HEK293 (cell line): ENCODE data around the gene TMEM17.

Experiments
- EGR2 ChIP-seq: fragments of 450-650 bp; formaldehyde crosslinking; IDR thresholded peaks from 2 replicates; pipeline ENCODE4 v1.5.1; 2016; ENCODE audit warnings: low read depth, missing biosample characterization, missing genetic modification characterization
- IKZF3 ChIP-seq: fragments of 450-650 bp; IDR thresholded peaks from 2 replicates; pipeline ENCODE4 v1.5.0; 2018; ENCODE audit warnings: missing biosample characterization, mild to moderate bottlenecking, missing genetic modification characterization, moderate library complexity
- KLF16 ChIP-seq: fragments of 450-650 bp; formaldehyde crosslinking; IDR thresholded peaks from 2 replicates; pipeline ENCODE4 v1.5.1; 2017; ENCODE audit warnings: missing biosample characterization, missing genetic modification characterization
- KLF9 ChIP-seq: fragments of 450-650 bp; formaldehyde crosslinking; IDR thresholded peaks from 2 replicates; pipeline ENCODE4 v1.5.1; 2016; ENCODE audit warnings: missing biosample characterization, missing genetic modification characterization, low read depth
- SALL2 ChIP-seq: fragments of 450-650 bp; formaldehyde crosslinking; IDR thresholded peaks from 2 replicates; pipeline ENCODE4 v1.5.0; 2017; ENCODE audit warnings: missing biosample characterization, mild to moderate bottlenecking, missing genetic modification characterization, borderline replicate concordance
- SCRT2 ChIP-seq: fragments of 450-650 bp; formaldehyde crosslinking; IDR thresholded peaks from 2 replicates; pipeline ENCODE4 v1.5.1; 2016; ENCODE audit warnings: missing biosample characterization, missing genetic modification characterization
- SP2 ChIP-seq: fragments of 450-650 bp; formaldehyde crosslinking; IDR thresholded peaks from 2 replicates; pipeline ENCODE4 v1.5.1; 2016; ENCODE audit warnings: missing biosample characterization, missing genetic modification characterization
- SP7 ChIP-seq: fragments of 450-650 bp; formaldehyde crosslinking; IDR thresholded peaks from 2 replicates; pipeline ENCODE4 v1.5.1; 2016; ENCODE audit warnings: missing biosample characterization, missing genetic modification characterization
- ZBTB11 ChIP-seq: fragments of 450-650 bp; formaldehyde crosslinking; conservative IDR thresholded peaks from 2 replicates; pipeline ENCODE4 v1.5.1; 2016; ENCODE audit warnings: low read depth, missing biosample characterization, missing genetic modification characterization
- ZBTB17 ChIP-seq: fragments of 450-650 bp; formaldehyde crosslinking; IDR thresholded peaks from 2 replicates; pipeline ENCODE4 v1.5.1; 2016; ENCODE audit warnings: missing biosample characterization, missing genetic modification characterization
- ZBTB48 ChIP-seq: fragments of 450-650 bp; formaldehyde crosslinking; IDR thresholded peaks from 2 replicates; pipeline ENCODE4 v1.5.1; 2016; ENCODE audit warnings: missing biosample characterization, missing genetic modification characterization
- ZFHX2 ChIP-seq: fragments of 450-650 bp; formaldehyde crosslinking; conservative IDR thresholded peaks from 2 replicates; pipeline ENCODE4 v1.5.1; 2016; ENCODE audit warnings: missing biosample characterization, missing genetic modification characterization
- ZFP69B ChIP-seq: fragments of 450-650 bp; formaldehyde crosslinking; IDR thresholded peaks from 2 replicates; pipeline ENCODE4 v1.5.1; 2016; ENCODE audit warnings: missing biosample characterization, missing genetic modification characterization
- ZNF24 ChIP-seq: fragments of 450-650 bp; formaldehyde crosslinking; IDR thresholded peaks from 2 replicates; pipeline ENCODE4 v1.5.1; 2016; ENCODE audit warnings: missing biosample characterization, missing genetic modification characterization
- ZNF335 ChIP-seq: fragments of 450-650 bp; formaldehyde crosslinking; conservative IDR thresholded peaks from 2 replicates; pipeline ENCODE4 v1.5.1; 2016; ENCODE audit warnings: missing biosample characterization, missing genetic modification characterization
- ZNF341 ChIP-seq: fragments of 450-650 bp; formaldehyde crosslinking; IDR thresholded peaks from 2 replicates; pipeline ENCODE4; 2016; ENCODE audit warnings: low read depth, missing biosample characterization, missing genetic modification characterization
- ZNF394 ChIP-seq: fragments of 450-650 bp; formaldehyde crosslinking; IDR thresholded peaks from 2 replicates; pipeline ENCODE4 v1.5.1; 2016; ENCODE audit warnings: missing biosample characterization, missing genetic modification characterization, mild to moderate bottlenecking, moderate library complexity, borderline replicate concordance
- ZNF561 ChIP-seq: fragments of 450-650 bp; IDR thresholded peaks from 2 replicates; pipeline ENCODE4 v1.5.1; 2018; ENCODE audit warnings: missing biosample characterization, missing genetic modification characterization, borderline replicate concordance
- ZNF76 ChIP-seq: fragments of 450-650 bp; formaldehyde crosslinking; IDR thresholded peaks from 2 replicates; pipeline ENCODE4; 2016; ENCODE audit warnings: low read depth, missing biosample characterization, missing genetic modification characterization, borderline replicate concordance
- ZSCAN4 ChIP-seq: fragments of 450-650 bp; formaldehyde crosslinking; IDR thresholded peaks from 2 replicates; pipeline ENCODE4 v1.5.1; 2017; ENCODE audit warnings: missing biosample characterization, missing genetic modification characterization
- TF ChIP-seq, protein P1 (sequence below): fragments of 450-650 bp; formaldehyde crosslinking; IDR thresholded peaks from 2 replicates; pipeline ENCODE4 v1.5.0; 2017; ENCODE audit warnings: missing biosample characterization, missing genetic modification characterization, borderline replicate concordance
- TF ChIP-seq, protein P2 (sequence below): fragments of 450-650 bp; formaldehyde crosslinking; conservative IDR thresholded peaks from 2 replicates; pipeline ENCODE4 v1.5.1; 2016; ENCODE audit warnings: low read depth, missing biosample characterization, missing genetic modification characterization
- TF ChIP-seq, protein P3 (sequence below): fragments of 450-650 bp; formaldehyde crosslinking; IDR thresholded peaks from 2 replicates; pipeline ENCODE4 v1.5.1; 2017; ENCODE audit warnings: missing biosample characterization, mild to moderate bottlenecking, missing genetic modification characterization, moderate library complexity

The TMEM17 gene

DNA sequence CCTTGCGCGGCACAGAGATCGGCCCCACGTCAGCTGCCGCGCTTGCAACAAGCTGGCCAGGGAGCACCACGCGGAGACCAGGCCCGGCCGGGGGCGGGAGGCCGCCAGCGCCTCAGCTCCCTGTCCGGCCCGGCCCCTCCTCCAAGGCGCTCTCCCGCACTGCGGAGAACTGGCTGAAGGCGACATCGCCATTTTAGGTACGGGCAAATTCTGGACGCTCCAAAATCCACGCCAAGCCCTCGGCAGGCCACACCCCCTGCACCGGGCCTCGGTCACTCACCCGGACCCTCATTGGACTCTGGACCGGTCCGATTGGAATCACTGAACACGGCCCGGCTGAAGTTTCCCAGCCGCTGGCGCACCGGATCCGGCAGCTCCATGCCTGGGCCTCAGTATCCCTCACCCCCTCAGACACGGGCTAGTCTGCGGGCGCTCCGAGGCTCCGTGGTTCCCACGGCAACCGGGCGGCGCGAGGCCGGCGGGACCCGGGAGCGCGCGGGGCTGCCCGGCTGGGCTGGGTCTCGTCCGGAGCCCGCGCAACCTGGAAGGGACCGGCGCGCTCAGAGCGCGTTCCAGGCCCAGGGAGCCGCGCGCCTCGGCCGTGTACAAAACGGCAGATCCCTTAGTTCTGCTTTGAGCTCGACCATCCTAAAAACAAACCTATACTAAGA is at the start of gene TMEM17 (continued):
- TF ChIP-seq, protein P1, sequence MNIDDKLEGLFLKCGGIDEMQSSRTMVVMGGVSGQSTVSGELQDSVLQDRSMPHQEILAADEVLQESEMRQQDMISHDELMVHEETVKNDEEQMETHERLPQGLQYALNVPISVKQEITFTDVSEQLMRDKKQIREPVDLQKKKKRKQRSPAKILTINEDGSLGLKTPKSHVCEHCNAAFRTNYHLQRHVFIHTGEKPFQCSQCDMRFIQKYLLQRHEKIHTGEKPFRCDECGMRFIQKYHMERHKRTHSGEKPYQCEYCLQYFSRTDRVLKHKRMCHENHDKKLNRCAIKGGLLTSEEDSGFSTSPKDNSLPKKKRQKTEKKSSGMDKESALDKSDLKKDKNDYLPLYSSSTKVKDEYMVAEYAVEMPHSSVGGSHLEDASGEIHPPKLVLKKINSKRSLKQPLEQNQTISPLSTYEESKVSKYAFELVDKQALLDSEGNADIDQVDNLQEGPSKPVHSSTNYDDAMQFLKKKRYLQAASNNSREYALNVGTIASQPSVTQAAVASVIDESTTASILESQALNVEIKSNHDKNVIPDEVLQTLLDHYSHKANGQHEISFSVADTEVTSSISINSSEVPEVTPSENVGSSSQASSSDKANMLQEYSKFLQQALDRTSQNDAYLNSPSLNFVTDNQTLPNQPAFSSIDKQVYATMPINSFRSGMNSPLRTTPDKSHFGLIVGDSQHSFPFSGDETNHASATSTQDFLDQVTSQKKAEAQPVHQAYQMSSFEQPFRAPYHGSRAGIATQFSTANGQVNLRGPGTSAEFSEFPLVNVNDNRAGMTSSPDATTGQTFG: no peak
- TF ChIP-seq ZFHX2 (tag by site-specific recombination) (peak; percentile 51), ZNF341 (tag by site-specific recombination) (0 out of 2 replicates have a peak, but pooled peaks have one; percentile 29), ZNF394 (peak; percentile 35; the same call in 1 of the 2 replicates), ZSCAN4 (tag by site-specific recombination) (0 out of 2 replicates have a peak, but pooled peaks have one; percentile 14), SALL2 (tag by site-specific recombination) (no peak), ZNF561 (peak; percentile 96), IKZF3 (tag by site-specific recombination) (0 out of 2 replicates have a peak, but pooled peaks have one; percentile 27), ZNF24 (tag by site-specific recombination) (0 out of 2 replicates have a peak, but pooled peaks have one; percentile 21), KLF9 (tag by site-specific recombination) (peak; percentile 83), ZNF335 (peak; percentile 89), SP7 (peak; percentile 55; the same call in 1 of the 2 replicates), ZBTB17 (peak; percentile 93), ZBTB11 (tag by site-specific recombination) (peak; percentile 63), KLF16 (tag by site-specific recombination) (peak; percentile 79), EGR2 (tag by site-specific recombination) (peak; percentile 38; the same call in 1 of the 2 replicates), ZNF76 (tag by site-specific recombination) (peak; percentile 77), SCRT2 (tag by site-specific recombination) (peak; percentile 60), SP2 (peak; percentile 66), ZFP69B (0 out of 2 replicates have a peak, but pooled peaks have one; percentile 22), ZBTB48 (tag by site-specific recombination) (peak; percentile 96)
- TF ChIP-seq, protein P2, sequence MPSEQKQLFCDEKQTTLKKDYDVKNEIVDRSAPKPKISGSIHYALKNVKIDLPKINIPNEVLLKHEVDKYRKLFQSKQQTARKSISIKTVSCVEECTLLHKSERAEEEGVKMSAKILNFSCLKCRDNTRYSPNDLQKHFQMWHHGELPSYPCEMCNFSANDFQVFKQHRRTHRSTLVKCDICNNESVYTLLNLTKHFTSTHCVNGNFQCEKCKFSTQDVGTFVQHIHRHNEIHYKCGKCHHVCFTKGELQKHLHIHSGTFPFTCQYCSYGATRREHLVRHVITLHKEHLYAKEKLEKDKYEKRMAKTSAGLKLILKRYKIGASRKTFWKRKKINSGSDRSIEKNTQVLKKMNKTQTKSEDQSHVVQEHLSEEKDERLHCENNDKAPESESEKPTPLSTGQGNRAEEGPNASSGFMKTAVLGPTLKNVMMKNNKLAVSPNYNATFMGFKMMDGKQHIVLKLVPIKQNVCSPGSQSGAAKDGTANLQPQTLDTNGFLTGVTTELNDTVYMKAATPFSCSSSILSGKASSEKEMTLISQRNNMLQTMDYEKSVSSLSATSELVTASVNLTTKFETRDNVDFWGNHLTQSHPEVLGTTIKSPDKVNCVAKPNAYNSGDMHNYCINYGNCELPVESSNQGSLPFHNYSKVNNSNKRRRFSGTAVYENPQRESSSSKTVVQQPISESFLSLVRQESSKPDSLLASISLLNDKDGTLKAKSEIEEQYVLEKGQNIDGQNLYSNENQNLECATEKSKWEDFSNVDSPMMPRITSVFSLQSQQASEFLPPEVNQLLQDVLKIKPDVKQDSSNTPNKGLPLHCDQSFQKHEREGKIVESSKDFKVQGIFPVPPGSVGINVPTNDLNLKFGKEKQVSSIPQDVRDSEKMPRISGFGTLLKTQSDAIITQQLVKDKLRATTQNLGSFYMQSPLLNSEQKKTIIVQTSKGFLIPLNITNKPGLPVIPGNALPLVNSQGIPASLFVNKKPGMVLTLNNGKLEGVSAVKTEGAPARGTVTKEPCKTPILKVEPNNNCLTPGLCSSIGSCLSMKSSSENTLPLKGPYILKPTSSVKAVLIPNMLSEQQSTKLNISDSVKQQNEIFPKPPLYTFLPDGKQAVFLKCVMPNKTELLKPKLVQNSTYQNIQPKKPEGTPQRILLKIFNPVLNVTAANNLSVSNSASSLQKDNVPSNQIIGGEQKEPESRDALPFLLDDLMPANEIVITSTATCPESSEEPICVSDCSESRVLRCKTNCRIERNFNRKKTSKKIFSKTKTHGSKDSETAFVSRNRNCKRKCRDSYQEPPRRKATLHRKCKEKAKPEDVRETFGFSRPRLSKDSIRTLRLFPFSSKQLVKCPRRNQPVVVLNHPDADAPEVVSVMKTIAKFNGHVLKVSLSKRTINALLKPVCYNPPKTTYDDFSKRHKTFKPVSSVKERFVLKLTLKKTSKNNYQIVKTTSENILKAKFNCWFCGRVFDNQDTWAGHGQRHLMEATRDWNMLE (tag by site-specific recombination): peak; percentile 35; the same call in 1 of the 2 replicates
- TF ChIP-seq, protein P3, sequence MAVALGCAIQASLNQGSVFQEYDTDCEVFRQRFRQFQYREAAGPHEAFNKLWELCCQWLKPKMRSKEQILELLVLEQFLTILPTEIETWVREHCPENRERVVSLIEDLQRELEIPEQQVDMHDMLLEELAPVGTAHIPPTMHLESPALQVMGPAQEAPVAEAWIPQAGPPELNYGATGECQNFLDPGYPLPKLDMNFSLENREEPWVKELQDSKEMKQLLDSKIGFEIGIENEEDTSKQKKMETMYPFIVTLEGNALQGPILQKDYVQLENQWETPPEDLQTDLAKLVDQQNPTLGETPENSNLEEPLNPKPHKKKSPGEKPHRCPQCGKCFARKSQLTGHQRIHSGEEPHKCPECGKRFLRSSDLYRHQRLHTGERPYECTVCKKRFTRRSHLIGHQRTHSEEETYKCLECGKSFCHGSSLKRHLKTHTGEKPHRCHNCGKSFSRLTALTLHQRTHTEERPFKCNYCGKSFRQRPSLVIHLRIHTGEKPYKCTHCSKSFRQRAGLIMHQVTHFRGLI (tag by site-specific recombination): peak; percentile 51; the same call in 1 of the 2 replicates
